HEK293T (cell line): ENCODE data around the gene ASB9.

Source experiments
- FOXM1 ChIP-seq: fragments of 450-650 bp; IDR thresholded peaks from 2 replicates; pipeline ENCODE4 v1.6.1; 2017; ENCODE audit warnings: mild to moderate bottlenecking, borderline replicate concordance
- HDGF ChIP-seq: fragments of 450-650 bp; IDR thresholded peaks from 2 replicates; pipeline ENCODE4 v1.6.1; 2017; ENCODE audit warnings: antibody characterized with exemption, borderline replicate concordance
- NFRKB ChIP-seq: fragments of 450-650 bp; IDR thresholded peaks from 2 replicates; pipeline ENCODE4 v1.6.1; 2016; ENCODE audit warnings: mild to moderate bottlenecking, moderate library complexity
- SP1 ChIP-seq: fragments of 450-650 bp; IDR thresholded peaks from 2 replicates; pipeline ENCODE4 v1.6.1; 2017
- TARDBP ChIP-seq: fragments of 450-650 bp; IDR thresholded peaks from 2 replicates; pipeline ENCODE4 v1.6.1; 2016

DNA sequence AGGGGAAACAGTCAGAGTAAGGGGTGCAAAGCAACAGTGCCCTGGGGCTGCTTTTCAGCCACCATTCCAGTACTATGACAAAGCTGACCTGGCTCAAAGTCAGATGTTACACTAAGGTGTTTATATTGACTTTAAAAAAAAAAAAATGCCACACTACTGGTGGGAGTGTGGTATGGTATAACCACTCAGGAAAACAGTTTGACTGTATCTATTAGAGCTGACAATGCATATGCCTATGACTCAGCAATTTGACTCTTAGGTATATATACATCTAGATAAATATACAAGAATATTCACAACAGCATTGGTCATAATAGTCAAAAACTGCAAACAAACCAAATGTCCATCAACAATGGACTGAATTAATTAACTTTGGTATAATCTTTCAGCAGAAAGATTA is 15.0 kb downstream of the ASB9 start:
- TF ChIP-seq TARDBP (no peak), FOXM1 (no peak), SP1 (no peak), HDGF (no peak), NFRKB (no peak)
